Measurements from ENCODE around the gene DUOXA1. TPM values are rescaled to one million over a fixed set of nuclear protein-coding genes. Genes with fewer than 3 reads are reported as not detected.

Gene DUOXA1
- total RNA-seq, 1 donor from 2014 or later: not detected

DNA sequence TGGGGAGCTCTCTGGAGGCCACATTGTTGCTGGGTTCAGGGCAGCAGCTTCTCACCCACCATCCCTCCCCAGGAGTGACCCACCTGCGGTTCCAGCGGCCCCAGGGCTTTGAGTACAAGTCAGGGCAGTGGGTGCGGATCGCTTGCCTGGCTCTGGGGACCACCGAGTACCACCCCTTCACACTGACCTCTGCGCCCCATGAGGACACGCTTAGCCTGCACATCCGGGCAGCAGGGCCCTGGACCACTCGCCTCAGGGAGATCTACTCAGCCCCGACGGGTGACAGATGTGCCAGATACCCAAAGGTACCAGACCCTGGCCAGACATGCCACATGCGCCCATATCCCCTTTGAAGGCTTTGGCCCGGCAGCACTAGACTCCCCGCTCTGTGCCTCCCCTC, 32.0 kb upstream of the DUOXA1 start:
- Mint-ChIP-seq H3K27me3 (ENCODE audit: unreplicated experiment) (peaks cover 57% of the 10 kb centered on the region), H3K4me1 (ENCODE audit: low read depth, unreplicated experiment) (peaks cover 58% of the 10 kb centered on the region), H3K9me3 (ENCODE audit: unreplicated experiment) (peaks cover 71% of the 10 kb centered on the region), H3K27ac (ENCODE audit: unreplicated experiment) (peak overlapping the region; percentile 80), H3K4me3 (ENCODE audit: unreplicated experiment) (no peak overlapping the region), H3K36me3 (ENCODE audit: unreplicated experiment) (no peaks in the 10 kb centered on the region)
- TF ChIP-seq, protein P1, sequence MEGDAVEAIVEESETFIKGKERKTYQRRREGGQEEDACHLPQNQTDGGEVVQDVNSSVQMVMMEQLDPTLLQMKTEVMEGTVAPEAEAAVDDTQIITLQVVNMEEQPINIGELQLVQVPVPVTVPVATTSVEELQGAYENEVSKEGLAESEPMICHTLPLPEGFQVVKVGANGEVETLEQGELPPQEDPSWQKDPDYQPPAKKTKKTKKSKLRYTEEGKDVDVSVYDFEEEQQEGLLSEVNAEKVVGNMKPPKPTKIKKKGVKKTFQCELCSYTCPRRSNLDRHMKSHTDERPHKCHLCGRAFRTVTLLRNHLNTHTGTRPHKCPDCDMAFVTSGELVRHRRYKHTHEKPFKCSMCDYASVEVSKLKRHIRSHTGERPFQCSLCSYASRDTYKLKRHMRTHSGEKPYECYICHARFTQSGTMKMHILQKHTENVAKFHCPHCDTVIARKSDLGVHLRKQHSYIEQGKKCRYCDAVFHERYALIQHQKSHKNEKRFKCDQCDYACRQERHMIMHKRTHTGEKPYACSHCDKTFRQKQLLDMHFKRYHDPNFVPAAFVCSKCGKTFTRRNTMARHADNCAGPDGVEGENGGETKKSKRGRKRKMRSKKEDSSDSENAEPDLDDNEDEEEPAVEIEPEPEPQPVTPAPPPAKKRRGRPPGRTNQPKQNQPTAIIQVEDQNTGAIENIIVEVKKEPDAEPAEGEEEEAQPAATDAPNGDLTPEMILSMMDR (IDR thresholded peaks at IDR 0.05; ENCODE audit: partially characterized antibody, unreplicated experiment): no peak
- no peak for DNase-seq

DNA sequence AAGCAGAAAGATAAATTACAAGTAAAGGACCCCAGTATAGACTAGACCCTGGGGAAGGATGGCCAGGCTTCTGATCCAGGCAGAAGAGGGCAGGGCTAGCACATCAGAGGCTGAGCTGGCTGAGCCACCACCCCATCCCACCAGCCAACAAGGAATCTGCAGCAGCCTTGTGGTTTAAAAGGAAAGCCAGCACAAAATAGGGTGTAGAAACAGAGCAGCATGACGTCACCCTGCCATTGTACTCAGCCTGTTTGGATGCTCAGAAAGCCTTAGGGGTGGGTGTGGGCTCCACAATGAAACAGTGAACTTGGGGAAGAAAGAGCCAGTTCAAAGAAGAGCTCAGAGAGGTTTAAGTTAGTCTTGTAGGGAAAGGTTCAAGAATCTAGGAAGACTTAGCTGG, 28.3 kb upstream of the DUOXA1 start:
- Mint-ChIP-seq H3K4me1 (ENCODE audit: low read depth, unreplicated experiment) (peaks cover 38% of the 10 kb centered on the region), H3K9me3 (ENCODE audit: unreplicated experiment) (peaks cover 47% of the 10 kb centered on the region), H3K27ac (ENCODE audit: unreplicated experiment) (peak overlapping the region; percentile 82), H3K36me3 (ENCODE audit: unreplicated experiment) (no peaks in the 10 kb centered on the region), H3K27me3 (ENCODE audit: unreplicated experiment) (peaks cover 41% of the 10 kb centered on the region), H3K4me3 (ENCODE audit: unreplicated experiment) (peak overlapping the region; percentile 61)
- no peak for DNase-seq
- TF ChIP-seq, protein P1 (IDR thresholded peaks at IDR 0.05; ENCODE audit: partially characterized antibody, unreplicated experiment): no peak

DNA sequence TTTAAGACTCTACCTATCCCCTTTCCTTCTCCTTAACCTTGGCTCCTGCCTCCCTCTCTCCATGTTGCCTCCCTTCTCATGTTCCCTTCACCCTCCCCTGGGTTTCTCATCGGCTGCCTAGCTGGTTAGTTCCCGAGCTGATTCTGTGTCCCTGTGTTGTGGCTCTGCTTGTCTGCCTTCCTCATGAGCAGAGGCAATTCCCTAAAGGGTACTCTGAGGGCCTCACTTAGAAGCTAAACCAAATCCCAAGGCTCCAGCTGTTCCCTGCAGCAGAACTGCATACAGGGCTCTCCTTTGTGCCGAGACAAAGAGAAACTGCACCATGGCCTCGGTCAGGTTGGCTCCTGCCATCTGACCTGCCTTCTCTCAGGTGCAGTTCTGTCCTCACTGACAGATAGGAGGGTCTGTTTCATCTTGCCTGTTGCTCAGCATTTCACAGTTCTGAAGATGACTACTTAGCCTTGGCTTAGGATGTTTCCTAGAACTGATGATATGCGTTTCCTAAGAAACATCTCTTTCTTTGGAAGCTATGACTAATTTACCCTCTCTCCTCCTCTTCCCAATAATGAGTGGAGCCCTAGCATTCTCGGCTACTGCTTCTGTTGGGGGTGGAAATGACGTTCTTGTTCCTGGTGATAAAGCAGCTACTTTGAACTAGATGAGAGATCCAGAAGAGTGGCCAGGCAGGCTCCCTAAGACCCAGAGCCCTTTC, 27.2 kb upstream of the DUOXA1 start:
- H3K4me3 Mint-ChIP-seq (ENCODE audit: unreplicated experiment): peak overlapping the region; percentile 13
- peaks cover 38% of the 10 kb centered on the region for H3K27me3 Mint-ChIP-seq (ENCODE audit: unreplicated experiment)
- H3K27ac Mint-ChIP-seq (ENCODE audit: unreplicated experiment): peak overlapping the region; percentile 81
- peaks cover 31% of the 10 kb centered on the region for H3K4me1 Mint-ChIP-seq (ENCODE audit: low read depth, unreplicated experiment)
- DNase-seq: no peak
- H3K36me3 Mint-ChIP-seq (ENCODE audit: unreplicated experiment): peaks cover 6% of the 10 kb centered on the region
- H3K9me3 Mint-ChIP-seq (ENCODE audit: unreplicated experiment): peaks cover 43% of the 10 kb centered on the region
- TF ChIP-seq, protein P1 (IDR thresholded peaks at IDR 0.05; ENCODE audit: partially characterized antibody, unreplicated experiment): no peak

- peak overlapping the region; percentile 39 for H3K27ac Mint-ChIP-seq (ENCODE audit: unreplicated experiment)
- TF ChIP-seq, protein P1 (IDR thresholded peaks at IDR 0.05; ENCODE audit: partially characterized antibody, unreplicated experiment): no peak
- H3K36me3 Mint-ChIP-seq (ENCODE audit: unreplicated experiment): peaks cover 6% of the 10 kb centered on the region
- no peak for DNase-seq
- peaks cover 30% of the 10 kb centered on the region for H3K4me1 Mint-ChIP-seq (ENCODE audit: low read depth, unreplicated experiment)
- peaks cover 34% of the 10 kb centered on the region for H3K27me3 Mint-ChIP-seq (ENCODE audit: unreplicated experiment)
- no peak overlapping the region for H3K4me3 Mint-ChIP-seq (ENCODE audit: unreplicated experiment)
- H3K9me3 Mint-ChIP-seq (ENCODE audit: unreplicated experiment): peaks cover 41% of the 10 kb centered on the region
These were observed 26.1 kb upstream of the DUOXA1 start for GRCh38 chr15:45155739-45156138.

- TF ChIP-seq, protein P1 (IDR thresholded peaks at IDR 0.05; ENCODE audit: partially characterized antibody, unreplicated experiment): no peak
- H3K27ac Mint-ChIP-seq (ENCODE audit: unreplicated experiment): no peak overlapping the region
- peaks cover 6% of the 10 kb centered on the region for H3K4me1 Mint-ChIP-seq (ENCODE audit: low read depth, unreplicated experiment)
- H3K4me3 Mint-ChIP-seq (ENCODE audit: unreplicated experiment): no peak overlapping the region
- peaks cover 14% of the 10 kb centered on the region for H3K27me3 Mint-ChIP-seq (ENCODE audit: unreplicated experiment)
- H3K9me3 Mint-ChIP-seq (ENCODE audit: unreplicated experiment): peaks cover 13% of the 10 kb centered on the region
- DNase-seq: no peak
- H3K36me3 Mint-ChIP-seq (ENCODE audit: unreplicated experiment): peaks cover 6% of the 10 kb centered on the region
These were observed 22.5 kb upstream of the DUOXA1 start for GRCh38 chr15:45151998-45152828.
